Left cardiac atrium (tissue), 4 donors: ENCODE data around the gene FBXL5. TPM values are rescaled to one million over a fixed set of nuclear protein-coding genes. Genes with fewer than 3 reads are reported as not detected.

ENCODE experiments used
- ATAC-seq, 2 donors: fragments of 200-7000 bp; cut with Tn5 transposase; one replicate each; pipeline ENCODE4 v1.9.1; 2020; ENCODE audit warnings: mild to moderate bottlenecking in 2 of 2, moderate library complexity in 2 of 2
- DNase-seq: peaks from one replicate; pipeline ENCODE4 v3.0.0-alpha.2; 2020
- intact Hi-C, 2 donors: fragments of 100-400 bp; cut with DNase I; formaldehyde crosslinking; loops; one replicate each; pipeline versions ENCODE4 v1.14.1 to v1.15.1; 2022 to 2023
- long read RNA-seq: library from polyadenylated mRNA; unstranded; transcript quantifications from one replicate; pipeline ENCODE4 v2.0.0, GENCODE V29; 2021
- total RNA-seq, 2 donors: library from RNA; stranded (reverse); fragmentation: NEBNext Ultra II Directional; extraction: Animal tissue kit (Norgen Biotek cat#: 25700); gene quantifications; one replicate each; pipeline ENCODE4 v1.2.1, GENCODE V29; 2021
- donor health status: DM: no; HTN: yes; CAD: no.
- donor health status: DM: no; HTN: yes; CAD: no; lungs with severe emphysema.
- donor health status: DM: yes; HTN: yes; CAD: no.
- donor health status: Dilated cardiomyopathy.

The FBXL5 gene
- 10 to 100 TPM; 69.1 to 71.0 TPM for total RNA-seq
- long read RNA-seq, transcript FBXL5-201 (11 exons, 3,385 nt): major isoform, 253 of 288 reads
- long read RNA-seq, transcript FBXL5-202 (11 exons, 2,837 nt): minor isoform, 11 of 288 reads
- long read RNA-seq, partial matches to known transcripts: 11 of 288 reads
- long read RNA-seq, other reads (novel, unspliced or antisense): 13 of 288 reads

DNA sequence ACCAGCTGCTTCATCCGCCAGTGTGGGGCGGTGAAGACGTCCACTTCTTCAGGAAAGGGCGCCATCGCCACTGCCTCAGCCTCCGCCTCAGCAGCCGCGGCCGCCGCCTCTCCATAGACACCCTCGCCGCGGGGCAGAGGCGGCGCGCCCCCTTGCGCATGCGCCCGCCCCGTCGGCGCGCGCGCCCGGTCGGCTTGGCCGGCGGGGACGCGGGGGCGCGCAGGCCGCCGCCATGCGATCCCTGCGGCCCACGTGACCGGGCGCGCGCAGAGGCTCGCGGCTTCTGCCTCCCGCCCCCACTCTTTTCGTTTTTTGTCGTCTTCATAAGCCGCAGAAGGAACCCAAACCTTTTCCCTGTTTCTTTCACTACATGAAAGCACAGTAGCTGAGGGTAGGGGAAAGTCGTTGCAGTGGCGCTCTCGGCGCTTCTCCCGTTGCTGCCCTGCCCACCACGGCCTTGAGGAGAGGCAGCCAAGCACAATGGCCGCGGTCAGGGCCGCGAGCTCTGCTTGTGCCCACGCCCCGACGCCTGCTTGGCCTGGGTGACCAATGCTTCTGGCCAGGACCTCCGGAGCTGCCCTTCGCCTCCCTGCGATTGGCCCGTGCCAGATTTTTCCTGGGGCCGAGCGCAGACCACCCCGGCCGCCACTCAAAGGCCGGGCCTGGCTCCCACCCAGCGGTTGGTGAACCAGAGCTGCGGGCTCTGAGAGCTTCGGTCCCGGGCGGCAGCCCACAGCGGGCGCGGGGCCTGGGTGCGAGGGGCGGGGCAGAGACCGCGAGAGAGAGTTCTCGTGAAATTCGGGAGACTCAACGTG is at the start of gene FBXL5:
Gene FBXL5 (minus strand): TSS at position 135 of the 815 bp plus-strand sequence. CDS start 70 bp downstream, at position 65.
- intact Hi-C loops: no loop called here
- ATAC-seq: peak; percentile 87 to 94
- peak; percentile 83 for DNase-seq

DNA sequence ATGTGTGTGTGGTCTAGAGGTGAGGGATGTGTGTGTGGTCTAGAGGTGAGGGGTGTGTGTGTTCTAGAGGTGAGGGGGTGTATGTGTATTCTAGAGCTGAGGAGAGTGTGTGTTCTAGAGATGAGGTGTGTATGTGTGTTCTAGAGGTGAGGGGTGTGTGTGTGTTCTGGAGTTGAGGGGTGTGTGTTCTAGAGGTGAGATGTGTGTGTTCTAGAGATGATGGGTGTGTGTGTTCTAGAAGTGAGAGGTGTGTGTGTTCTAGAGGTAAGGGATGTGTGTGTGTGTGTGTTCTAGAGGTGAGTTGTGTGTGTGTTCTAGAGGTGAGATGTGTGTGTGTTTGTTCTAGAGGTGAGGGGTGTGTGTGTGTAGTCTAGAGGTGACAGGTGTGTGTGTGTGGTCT is 49.0 kb upstream of the FBXL5 start:
- intact Hi-C loops: no loop called here
- ATAC-seq (no peak), DNase-seq (no peak)

- ATAC-seq: peak in 1 of 2 donors; percentile 26
- intact Hi-C loops: no loop called here
Observed at GRCh38 chr4:15703439-15703838, 48.3 kb upstream of the FBXL5 start.

GRCh38 chr4:15702941-15703403 is 47.8 kb upstream of the FBXL5 start, which contains the start of gene BST1:
Gene BST1, plus strand, starts transcription at chr4:15703065. Its CDS starts 80 bp downstream, at chr4:15703145.
- intact Hi-C loops: no loop called here
- peak; percentile 82 to 91 for ATAC-seq

More at GRCh38 chr4:15703439-15703838, 48.3 kb upstream of the FBXL5 start:
- DNase-seq: no peak

DNA sequence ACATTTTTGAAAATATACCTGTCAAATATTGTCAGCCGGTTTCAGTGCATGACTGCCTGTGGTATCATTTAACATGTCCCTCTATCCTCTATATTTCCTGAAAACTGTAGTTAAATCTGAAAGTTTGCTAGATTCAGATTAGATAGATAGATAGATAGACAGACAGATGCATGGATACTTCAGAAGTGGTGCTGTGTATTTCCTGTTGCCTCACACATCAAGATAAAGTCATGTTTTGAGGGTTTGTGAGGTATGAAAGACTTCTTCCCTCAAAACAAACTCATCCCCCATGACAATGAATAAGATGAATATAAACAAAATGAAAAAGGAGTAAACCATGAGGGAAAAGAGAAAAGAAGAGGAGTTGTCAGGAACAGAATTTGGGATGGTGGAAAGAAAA is 41.7 kb upstream of the FBXL5 start:
- intact Hi-C loops: no loop called here
- no peak for DNase-seq
- no peak for ATAC-seq

More at GRCh38 chr4:15702941-15703403, 47.8 kb upstream of the FBXL5 start, which contains the start of gene BST1:
- DNase-seq: peak; percentile 82

DNA sequence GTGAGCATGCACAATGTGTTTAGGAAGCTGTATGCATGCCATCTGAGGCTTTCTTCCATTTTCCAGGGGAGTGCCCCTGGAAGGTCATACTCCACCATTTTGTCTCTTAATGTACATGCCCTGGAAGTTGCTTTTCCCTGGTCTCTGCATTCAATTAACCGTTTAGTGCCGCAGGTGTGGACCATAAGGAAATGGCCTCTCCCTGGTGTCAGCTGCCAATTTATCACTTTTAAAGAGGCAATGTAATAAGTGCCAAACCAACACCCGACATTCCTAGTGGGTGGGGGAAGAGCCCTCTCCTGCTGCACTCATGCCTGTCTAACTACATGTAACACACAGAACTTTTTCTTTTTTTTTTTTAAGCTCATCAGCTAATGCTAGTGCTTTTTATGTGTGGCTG is 40.6 kb upstream of the FBXL5 start:
- intact Hi-C loops: no loop called here
- DNase-seq (no peak), ATAC-seq (no peak)

GRCh38 chr4:15695240-15695699 is 40.1 kb upstream of the FBXL5 start:
- ATAC-seq (no peak), DNase-seq (no peak)
- intact Hi-C loops: no loop called here

DNA sequence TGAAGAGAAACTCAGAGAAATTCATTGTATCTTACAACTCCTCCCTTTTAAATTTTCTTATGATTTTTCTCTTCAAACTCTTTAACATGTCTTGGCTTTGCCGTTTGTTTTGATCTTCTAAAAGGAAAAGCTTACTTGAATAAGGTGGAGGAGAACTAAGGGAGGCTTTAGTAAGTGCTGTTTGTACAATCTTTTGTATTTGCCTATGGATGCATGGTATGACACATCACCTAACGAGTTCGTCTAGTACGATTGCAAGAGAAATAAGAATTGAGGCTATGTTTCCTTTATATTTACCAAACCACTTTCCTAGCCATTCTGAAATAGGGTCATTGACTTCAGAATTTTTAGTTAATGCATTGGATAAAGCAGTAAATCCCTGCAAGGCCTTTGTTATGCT is 39.3 kb upstream of the FBXL5 start:
- intact Hi-C loops: no loop called here
- ATAC-seq: no peak
- no peak for DNase-seq

DNA sequence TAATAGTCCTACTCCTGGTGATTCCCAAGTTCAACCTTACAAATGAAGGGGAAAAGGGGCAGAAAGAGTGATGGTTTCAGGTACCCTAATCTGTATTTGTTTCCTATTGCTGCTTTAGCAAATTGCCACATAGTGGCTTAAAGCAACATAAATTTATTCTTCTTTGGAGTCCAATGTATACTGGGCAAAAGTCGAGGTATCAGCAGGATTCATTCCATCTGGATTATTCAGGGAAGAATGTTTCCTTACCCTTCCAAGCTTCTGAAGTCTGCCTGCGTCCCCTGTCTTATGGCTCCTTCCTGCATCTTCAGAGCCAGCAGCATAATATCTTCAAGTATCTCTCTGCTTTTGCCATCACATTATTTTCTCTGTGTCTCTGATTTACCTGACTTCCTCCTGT is 37.4 kb upstream of the FBXL5 start:
- no peak for DNase-seq
- intact Hi-C loops: no loop called here
- no peak for ATAC-seq

GRCh38 chr4:15691346-15692135 is 36.4 kb upstream of the FBXL5 start:
- ATAC-seq (peak in 1 of 2 donors; percentile 63), DNase-seq (no peak)
- intact Hi-C loops: no loop called here

GRCh38 chr4:15690020-15690809 is 35.1 kb upstream of the FBXL5 start:
- DNase-seq (no peak), ATAC-seq (peak; percentile 79 to 92)
- intact Hi-C loops: no loop called here

GRCh38 chr4:15689540-15689939 is 34.4 kb upstream of the FBXL5 start:
- ATAC-seq (peak in 1 of 2 donors; percentile 30), DNase-seq (no peak)
- intact Hi-C loops: no loop called here

- DNase-seq (no peak), ATAC-seq (no peak)
- intact Hi-C loops: no loop called here
Observed at GRCh38 chr4:15688051-15688450, 32.9 kb upstream of the FBXL5 start.

DNA sequence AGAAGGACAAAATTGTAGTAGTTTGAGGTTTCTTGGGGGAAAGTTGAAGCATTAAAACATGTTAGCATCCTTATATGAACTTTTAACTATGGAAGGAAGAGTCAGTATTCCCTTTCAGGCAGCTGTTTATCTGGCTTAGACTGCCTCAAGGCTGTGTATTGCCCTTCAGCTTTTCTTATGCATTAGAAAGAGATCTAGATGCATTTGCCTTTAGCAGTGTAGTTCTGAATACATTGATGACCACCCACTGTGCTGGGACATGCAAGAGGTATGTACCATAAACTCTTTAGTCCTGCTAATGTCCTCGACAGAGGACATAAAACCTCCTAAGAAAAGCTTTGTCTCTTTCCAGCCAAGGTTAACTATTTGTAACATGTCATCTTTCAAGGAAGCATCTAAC is 29.3 kb upstream of the FBXL5 start:
- intact Hi-C loops: no loop called here
- DNase-seq (no peak), ATAC-seq (no peak)

GRCh38 chr4:15683143-15683495 is 28.0 kb upstream of the FBXL5 start:
- DNase-seq: no peak
- no peak for ATAC-seq
- intact Hi-C loops: no loop called here

DNA sequence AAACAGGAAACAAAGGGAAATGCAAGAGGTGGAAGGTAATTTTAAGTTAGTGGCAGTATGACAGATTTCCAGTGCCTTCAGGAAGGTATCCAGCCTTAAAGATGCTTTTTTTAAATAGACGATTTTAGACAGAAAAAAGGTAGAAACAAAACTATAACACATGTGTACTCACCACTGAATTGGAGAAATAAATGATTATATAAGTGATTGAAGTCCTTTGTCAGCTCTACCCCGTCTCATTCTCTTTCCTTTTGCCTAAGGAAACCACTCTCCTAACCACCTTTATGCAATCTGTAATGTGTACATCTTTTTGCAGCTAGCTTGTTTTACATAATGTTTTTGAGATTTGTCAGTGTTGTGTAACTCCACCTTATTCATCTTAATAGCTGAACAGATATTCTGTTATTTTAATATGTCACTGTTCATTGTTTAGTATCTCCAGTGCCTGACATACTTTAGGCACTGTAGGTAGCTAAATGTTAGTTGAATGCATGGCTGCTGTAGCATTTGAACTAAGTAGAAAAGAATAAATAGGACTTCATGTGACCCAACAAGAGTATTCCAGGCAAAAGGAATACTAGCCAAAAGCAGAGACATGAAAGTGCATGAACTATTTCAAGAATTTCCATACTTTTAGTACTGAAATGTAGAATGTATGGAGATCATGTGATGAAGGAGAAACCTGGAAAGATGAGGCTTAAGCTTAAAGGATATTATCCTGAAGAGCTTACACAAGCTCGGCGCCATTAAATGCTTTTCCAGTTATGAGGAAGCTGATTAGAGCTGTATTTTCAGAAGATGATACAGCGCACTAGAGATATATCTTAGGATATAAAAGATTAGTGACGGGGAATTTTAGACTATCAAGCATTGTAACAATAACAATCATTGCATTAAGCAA is 27.3 kb upstream of the FBXL5 start:
- ATAC-seq (no peak), DNase-seq (no peak)
- intact Hi-C loops: no loop called here

GRCh38 chr4:15681372-15682241 is 26.4 kb upstream of the FBXL5 start, which contains the start of gene FAM200B:
Gene FAM200B, plus strand, starts transcription at chr4:15681827. Its CDS starts 5,151 bp downstream, at chr4:15686978.
- peak; percentile 99 for ATAC-seq

More at GRCh38 chr4:15681372-15682241, 26.4 kb upstream of the FBXL5 start, which contains the start of gene FAM200B:
- DNase-seq: peak; percentile 99
- intact Hi-C loops: no loop called here
